ENCODE measurements around the gene LZTR1.

DNA sequence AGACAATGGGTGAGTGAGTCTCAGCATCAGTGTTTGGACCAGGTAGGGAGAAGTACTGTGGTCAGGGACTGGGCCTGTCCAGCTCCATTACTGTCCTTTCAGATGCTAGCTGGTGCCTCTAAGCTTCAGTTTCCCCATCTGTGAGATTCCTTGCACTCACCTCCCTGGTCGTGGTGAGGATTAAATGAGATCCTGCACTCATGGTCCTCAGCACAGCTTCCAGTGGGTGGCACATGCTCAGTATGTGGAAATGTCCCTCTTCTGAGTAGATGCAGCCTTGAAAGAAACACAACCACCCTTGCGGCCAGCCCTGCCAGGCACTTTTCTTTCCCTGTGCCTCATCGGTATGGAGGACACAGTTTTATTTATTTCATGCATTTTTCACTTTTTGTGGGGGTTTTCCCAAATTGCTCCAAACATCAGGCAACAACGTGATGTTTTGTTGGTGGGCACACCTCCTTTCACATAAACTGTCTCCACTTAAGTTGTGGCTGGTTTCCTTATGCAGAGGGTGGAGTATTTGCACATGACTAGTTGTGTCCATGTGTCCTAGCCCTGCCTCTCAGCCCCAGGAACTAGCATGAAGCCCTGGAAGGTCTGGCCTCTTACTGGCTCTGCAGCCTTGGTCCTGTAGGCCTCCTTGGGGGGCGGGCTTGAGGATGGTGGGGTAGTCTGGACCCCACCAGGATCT, 1.1 kb downstream of the LZTR1 start:
- TF ChIP-seq, protein P1, sequence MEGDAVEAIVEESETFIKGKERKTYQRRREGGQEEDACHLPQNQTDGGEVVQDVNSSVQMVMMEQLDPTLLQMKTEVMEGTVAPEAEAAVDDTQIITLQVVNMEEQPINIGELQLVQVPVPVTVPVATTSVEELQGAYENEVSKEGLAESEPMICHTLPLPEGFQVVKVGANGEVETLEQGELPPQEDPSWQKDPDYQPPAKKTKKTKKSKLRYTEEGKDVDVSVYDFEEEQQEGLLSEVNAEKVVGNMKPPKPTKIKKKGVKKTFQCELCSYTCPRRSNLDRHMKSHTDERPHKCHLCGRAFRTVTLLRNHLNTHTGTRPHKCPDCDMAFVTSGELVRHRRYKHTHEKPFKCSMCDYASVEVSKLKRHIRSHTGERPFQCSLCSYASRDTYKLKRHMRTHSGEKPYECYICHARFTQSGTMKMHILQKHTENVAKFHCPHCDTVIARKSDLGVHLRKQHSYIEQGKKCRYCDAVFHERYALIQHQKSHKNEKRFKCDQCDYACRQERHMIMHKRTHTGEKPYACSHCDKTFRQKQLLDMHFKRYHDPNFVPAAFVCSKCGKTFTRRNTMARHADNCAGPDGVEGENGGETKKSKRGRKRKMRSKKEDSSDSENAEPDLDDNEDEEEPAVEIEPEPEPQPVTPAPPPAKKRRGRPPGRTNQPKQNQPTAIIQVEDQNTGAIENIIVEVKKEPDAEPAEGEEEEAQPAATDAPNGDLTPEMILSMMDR (IDR thresholded peaks at IDR 0.05) = no peak
- TF ChIP-seq POLR2A (IDR thresholded peaks at IDR 0.05) = no peak

All from uterus (tissue), 2 donors.